Stomach (tissue), 4 donors: Measurements from ENCODE around the gene ATOH8.

ENCODE experiments used
- POLR2A ChIP-seq, 4 donors: fragments of 450-650 bp; IDR thresholded peaks; one replicate each; pipeline ENCODE4 v1.6.1; 2016; ENCODE audit warnings: antibody characterized with exemption in 4 of 4, control low read depth in 2 of 4, mild to moderate bottlenecking in 1 of 4, moderate library complexity in 1 of 4
- POLR2AphosphoS5 ChIP-seq, 3 donors: sonication (generic); formaldehyde crosslinking; IDR thresholded peaks; one replicate each; pipeline ENCODE4 v1.6.1; 2016; ENCODE audit warnings: antibody characterized with exemption in 3 of 3
- TF ChIP-seq, protein P1 (sequence below), 7 experiments: fragments of 450-650 bp in 4 of 7; fragments of 200-600 bp in 3 of 7; sonication (generic) in 3 of 7; IDR thresholded peaks; one replicate each; pipeline ENCODE4 v1.5.1; 2016 to 2019; ENCODE audit warnings: antibody characterized with exemption in 7 of 7, control low read depth in 2 of 7, mild to moderate bottlenecking in 1 of 7

DNA sequence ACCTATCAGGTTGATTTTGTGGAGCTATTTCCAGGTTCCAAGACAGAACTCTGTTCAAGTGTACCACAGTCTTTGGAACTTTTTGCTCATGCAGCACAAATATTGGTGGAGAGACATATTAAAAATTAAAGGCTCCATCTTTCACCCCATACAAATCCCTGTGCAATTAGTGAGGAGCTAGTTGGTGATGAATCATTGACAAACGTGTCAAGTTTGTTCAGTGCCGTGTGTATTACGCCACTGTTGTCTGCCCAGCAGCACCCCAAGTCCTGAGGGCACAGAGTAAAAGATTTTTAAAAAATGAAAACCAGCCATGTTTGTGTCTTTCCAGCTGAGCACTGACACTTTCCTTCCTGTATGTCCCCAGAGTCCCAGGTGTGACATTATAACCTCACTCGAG, 9.3 kb downstream of the ATOH8 start:
- TF ChIP-seq, protein P1, sequence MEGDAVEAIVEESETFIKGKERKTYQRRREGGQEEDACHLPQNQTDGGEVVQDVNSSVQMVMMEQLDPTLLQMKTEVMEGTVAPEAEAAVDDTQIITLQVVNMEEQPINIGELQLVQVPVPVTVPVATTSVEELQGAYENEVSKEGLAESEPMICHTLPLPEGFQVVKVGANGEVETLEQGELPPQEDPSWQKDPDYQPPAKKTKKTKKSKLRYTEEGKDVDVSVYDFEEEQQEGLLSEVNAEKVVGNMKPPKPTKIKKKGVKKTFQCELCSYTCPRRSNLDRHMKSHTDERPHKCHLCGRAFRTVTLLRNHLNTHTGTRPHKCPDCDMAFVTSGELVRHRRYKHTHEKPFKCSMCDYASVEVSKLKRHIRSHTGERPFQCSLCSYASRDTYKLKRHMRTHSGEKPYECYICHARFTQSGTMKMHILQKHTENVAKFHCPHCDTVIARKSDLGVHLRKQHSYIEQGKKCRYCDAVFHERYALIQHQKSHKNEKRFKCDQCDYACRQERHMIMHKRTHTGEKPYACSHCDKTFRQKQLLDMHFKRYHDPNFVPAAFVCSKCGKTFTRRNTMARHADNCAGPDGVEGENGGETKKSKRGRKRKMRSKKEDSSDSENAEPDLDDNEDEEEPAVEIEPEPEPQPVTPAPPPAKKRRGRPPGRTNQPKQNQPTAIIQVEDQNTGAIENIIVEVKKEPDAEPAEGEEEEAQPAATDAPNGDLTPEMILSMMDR (IDR thresholded peaks at IDR 0.05) = no peak
- TF ChIP-seq POLR2AphosphoS5 (IDR thresholded peaks at IDR 0.05) (no peak), POLR2A (IDR thresholded peaks at IDR 0.05) (no peak)
